Measurements from ENCODE around the gene ZNF777.

DNA sequence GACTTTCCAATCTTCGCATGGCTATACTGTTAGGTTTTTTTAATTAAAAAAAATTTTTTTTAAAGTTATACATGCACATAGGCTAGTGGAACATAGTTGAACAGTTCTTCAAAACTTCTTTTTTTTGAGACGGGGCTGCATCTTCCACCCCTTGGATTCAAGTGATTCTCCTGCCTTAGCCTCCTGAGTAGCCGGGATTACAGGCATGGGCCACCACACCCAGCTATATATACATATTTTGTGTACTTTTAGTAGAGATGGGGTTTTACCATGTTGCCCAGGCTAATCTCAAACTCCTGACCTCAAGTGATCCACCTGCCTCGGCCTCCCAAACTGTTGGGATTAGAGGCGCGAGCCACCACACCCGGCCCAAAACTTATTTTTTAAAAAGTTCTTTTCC, 17.3 kb downstream of the ZNF777 start:
- no peak for TF ChIP-seq CEBPB (IDR thresholded peaks at IDR 0.05)
- no peak for TF ChIP-seq HDAC2 (IDR thresholded peaks at IDR 0.05)
- TF ChIP-seq, protein P1, sequence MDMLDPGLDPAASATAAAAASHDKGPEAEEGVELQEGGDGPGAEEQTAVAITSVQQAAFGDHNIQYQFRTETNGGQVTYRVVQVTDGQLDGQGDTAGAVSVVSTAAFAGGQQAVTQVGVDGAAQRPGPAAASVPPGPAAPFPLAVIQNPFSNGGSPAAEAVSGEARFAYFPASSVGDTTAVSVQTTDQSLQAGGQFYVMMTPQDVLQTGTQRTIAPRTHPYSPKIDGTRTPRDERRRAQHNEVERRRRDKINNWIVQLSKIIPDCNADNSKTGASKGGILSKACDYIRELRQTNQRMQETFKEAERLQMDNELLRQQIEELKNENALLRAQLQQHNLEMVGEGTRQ (IDR thresholded peaks at IDR 0.05): no peak
- TF ChIP-seq PHF8 (IDR thresholded peaks at IDR 0.05; ENCODE audit: borderline replicate concordance, low read depth): no peak
- no peak for TF ChIP-seq EP300 (IDR thresholded peaks at IDR 0.05)
- TF ChIP-seq, protein P2, sequence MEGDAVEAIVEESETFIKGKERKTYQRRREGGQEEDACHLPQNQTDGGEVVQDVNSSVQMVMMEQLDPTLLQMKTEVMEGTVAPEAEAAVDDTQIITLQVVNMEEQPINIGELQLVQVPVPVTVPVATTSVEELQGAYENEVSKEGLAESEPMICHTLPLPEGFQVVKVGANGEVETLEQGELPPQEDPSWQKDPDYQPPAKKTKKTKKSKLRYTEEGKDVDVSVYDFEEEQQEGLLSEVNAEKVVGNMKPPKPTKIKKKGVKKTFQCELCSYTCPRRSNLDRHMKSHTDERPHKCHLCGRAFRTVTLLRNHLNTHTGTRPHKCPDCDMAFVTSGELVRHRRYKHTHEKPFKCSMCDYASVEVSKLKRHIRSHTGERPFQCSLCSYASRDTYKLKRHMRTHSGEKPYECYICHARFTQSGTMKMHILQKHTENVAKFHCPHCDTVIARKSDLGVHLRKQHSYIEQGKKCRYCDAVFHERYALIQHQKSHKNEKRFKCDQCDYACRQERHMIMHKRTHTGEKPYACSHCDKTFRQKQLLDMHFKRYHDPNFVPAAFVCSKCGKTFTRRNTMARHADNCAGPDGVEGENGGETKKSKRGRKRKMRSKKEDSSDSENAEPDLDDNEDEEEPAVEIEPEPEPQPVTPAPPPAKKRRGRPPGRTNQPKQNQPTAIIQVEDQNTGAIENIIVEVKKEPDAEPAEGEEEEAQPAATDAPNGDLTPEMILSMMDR (IDR thresholded peaks at IDR 0.05): no peak
- TF ChIP-seq, protein P3, sequence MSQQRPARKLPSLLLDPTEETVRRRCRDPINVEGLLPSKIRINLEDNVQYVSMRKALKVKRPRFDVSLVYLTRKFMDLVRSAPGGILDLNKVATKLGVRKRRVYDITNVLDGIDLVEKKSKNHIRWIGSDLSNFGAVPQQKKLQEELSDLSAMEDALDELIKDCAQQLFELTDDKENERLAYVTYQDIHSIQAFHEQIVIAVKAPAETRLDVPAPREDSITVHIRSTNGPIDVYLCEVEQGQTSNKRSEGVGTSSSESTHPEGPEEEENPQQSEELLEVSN (IDR thresholded peaks at IDR 0.05; ENCODE audit: borderline replicate concordance, low read depth): no peak
- TF ChIP-seq CHD2 (IDR thresholded peaks at IDR 0.05; ENCODE audit: low read length, partially characterized antibody): no peak
- no peak for TF ChIP-seq ZC3H11A (IDR thresholded peaks at IDR 0.05)
- TF ChIP-seq, protein P4, sequence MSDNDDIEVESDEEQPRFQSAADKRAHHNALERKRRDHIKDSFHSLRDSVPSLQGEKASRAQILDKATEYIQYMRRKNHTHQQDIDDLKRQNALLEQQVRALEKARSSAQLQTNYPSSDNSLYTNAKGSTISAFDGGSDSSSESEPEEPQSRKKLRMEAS (IDR thresholded peaks at IDR 0.05): no peak
- no peak for TF ChIP-seq KDM1A (IDR thresholded peaks at IDR 0.05; ENCODE audit: low read depth)
- no peak for TF ChIP-seq CBX8 (IDR thresholded peaks at IDR 0.05)
